A673 (cell line): ENCODE results near the gene SSPN. TPM values are rescaled to one million over a fixed set of nuclear protein-coding genes. Genes with fewer than 3 reads are reported as not detected.

Source experiments
- BruUV-seq: library from RNA; stranded (reverse); fragments of 400-500 nt; replicated peaks from 2 replicates; lab custom pipeline; 2021; lab: Mats Ljungman, UMichigan
- CTCF ChIA-PET: fragments of 300-600 bp; sonication (Branson Sonifier 250); formaldehyde crosslinking; loops from one replicate; lab custom pipeline; 2022; ENCODE audit warnings: antibody characterized with exemption; lab: Charles Lee
- POLR2A ChIA-PET: fragments of 300-600 bp; sonication (Branson Sonifier 250); formaldehyde crosslinking; loops from one replicate; lab custom pipeline; 2022; ENCODE audit warnings: antibody characterized with exemption; ENCODE audit not compliant: low non-redundant PET; lab: Charles Lee
- DNase-seq: peaks from one replicate; pipeline ENCODE4 v3.0.0-alpha.2; 2015; ENCODE audit warnings: low spot score
- H3K27ac ChIP-seq: fragments of 200-600 bp; sonication (generic); 2 replicates; pipeline ENCODE4 v1.5.1; 2016; ENCODE audit warnings: mixed run types, low read depth, mild to moderate bottlenecking, mixed read lengths, antibody characterized with exemption, low read length; ENCODE audit not compliant: poor library complexity, severe bottlenecking
- H3K27me3 ChIP-seq: fragments of 200-600 bp; sonication (generic); replicated peaks from 2 replicates; pipeline ENCODE4 v1.6.1; 2017; ENCODE audit warnings: mixed run types, low read depth, mild to moderate bottlenecking, mixed read lengths, antibody characterized with exemption, low read length; ENCODE audit not compliant: insufficient read depth, poor library complexity
- H3K36me3 ChIP-seq: fragments of 200-600 bp; sonication (generic); 2 replicates; pipeline ENCODE4 v1.6.1; 2016; ENCODE audit warnings: mixed run types, mild to moderate bottlenecking, mixed read lengths, antibody characterized with exemption, low read length; ENCODE audit not compliant: insufficient read depth, poor library complexity, severe bottlenecking
- H3K4me1 ChIP-seq: fragments of 200-600 bp; sonication (generic); 2 replicates; pipeline ENCODE4 v1.6.1; 2017; ENCODE audit warnings: mixed run types, mild to moderate bottlenecking, mixed read lengths, antibody characterized with exemption, low read length; ENCODE audit not compliant: insufficient read depth, poor library complexity, severe bottlenecking
- H3K4me3 ChIP-seq: fragments of 200-600 bp; sonication (generic); 2 replicates; pipeline ENCODE4 v1.5.1; 2016; ENCODE audit warnings: low read depth, mixed run types, mild to moderate bottlenecking, mixed read lengths, low read length; ENCODE audit not compliant: poor library complexity, severe bottlenecking
- H3K9me3 ChIP-seq: fragments of 200-600 bp; sonication (generic); 2 replicates; pipeline ENCODE4 v1.6.1; 2016; ENCODE audit warnings: mixed run types, low read depth, mild to moderate bottlenecking, mixed read lengths, antibody characterized with exemption, low read length; ENCODE audit not compliant: poor library complexity, severe bottlenecking
- CTCF ChIP-seq: fragments of 300-800, 200-600 bp; sonication (generic); conservative IDR thresholded peaks from 2 replicates; pipeline ENCODE4 v1.5.1; 2017; ENCODE audit warnings: low read depth, mild to moderate bottlenecking, antibody characterized with exemption, low read length, moderate library complexity, mixed read lengths
- EZH2 ChIP-seq: fragments of 200-600 bp; sonication (generic); IDR thresholded peaks from 2 replicates; pipeline ENCODE4 v1.6.1; 2017; ENCODE audit warnings: borderline replicate concordance, low read depth, mild to moderate bottlenecking, mixed read lengths, antibody characterized with exemption, low read length; ENCODE audit not compliant: poor library complexity, severe bottlenecking
- intact Hi-C: fragments of 100-400 bp; cut with micrococcal nuclease; formaldehyde crosslinking; loops from one replicate; pipeline ENCODE4 v1.10.0; 2022; ENCODE audit not compliant: unreplicated experiment
- total RNA-seq: library from RNA; stranded (reverse); gene quantifications from 2 replicates; pipeline ENCODE4 v1.2.3, GENCODE V29; 2021

Gene SSPN
- total RNA-seq, 1 experiment from 2014 or later: 9.8 TPM

- intact Hi-C loops: loop anchor here (10.0 kb wide), 1 partner anchor 153 kb away; the partner anchor contains the start of gene BHLHE41
- ChIA-PET CTCF (no interaction called here), POLR2A (no interaction called here)
- no TSS peak for BruUV-seq
- peaks cover 22% of the 10 kb centered on the region for H3K4me1 ChIP-seq
- TF ChIP-seq CTCF (no peak), EZH2 (no peak)
- no peak overlapping the region for H3K27ac ChIP-seq
- H3K36me3 ChIP-seq: no peaks in the 10 kb centered on the region
- H3K9me3 ChIP-seq: no peaks in the 10 kb centered on the region
- no peaks in the 10 kb centered on the region for H3K27me3 ChIP-seq
- no peak for DNase-seq
- no peak overlapping the region for H3K4me3 ChIP-seq
These were observed 82.3 kb downstream of the SSPN start for GRCh38 chr12:26277506-26278246.

DNA sequence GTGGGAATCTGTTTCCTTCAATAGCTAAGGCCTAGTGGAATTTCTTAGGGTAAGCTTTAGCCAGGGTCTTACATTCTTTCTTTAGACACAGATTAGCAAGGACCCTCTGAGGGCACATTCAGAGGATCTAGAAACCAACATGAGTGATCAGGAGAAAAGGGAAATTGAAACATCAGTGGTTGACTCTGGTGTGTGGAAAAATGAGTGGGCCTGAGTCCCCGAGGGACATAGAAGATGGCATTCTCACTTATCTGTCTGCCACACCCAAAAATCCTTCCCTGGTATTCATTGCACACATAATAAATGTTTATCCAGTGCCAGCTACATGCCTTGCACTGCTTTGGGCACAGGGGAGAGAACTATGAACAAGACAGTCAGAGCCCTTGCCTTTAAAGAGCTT lies 82.9 kb downstream of the SSPN start:
- CTCF ChIA-PET: no interaction called here

GRCh38 chr12:26278666-26279065 lies 83.3 kb downstream of the SSPN start:
- DNase-seq: no peak
- ChIA-PET POLR2A (no interaction called here), CTCF (no interaction called here)
- Histone ChIP-seq H3K27me3 (no peaks in the 10 kb centered on the region), H3K9me3 (no peaks in the 10 kb centered on the region), H3K27ac (no peak overlapping the region), H3K4me3 (no peak overlapping the region), H3K36me3 (no peaks in the 10 kb centered on the region), H3K4me1 (peaks cover 19% of the 10 kb centered on the region)
- TF ChIP-seq EZH2 (no peak), CTCF (no peak)
- intact Hi-C loops: loop anchor here (10.0 kb wide), 1 partner anchor 154 kb away; the partner anchor contains the start of gene BHLHE41
- BruUV-seq: no TSS peak

More for the DNA sequence above, 82.9 kb downstream of the SSPN start:
- DNase-seq: no peak
- POLR2A ChIA-PET: no interaction called here
- Histone ChIP-seq H3K36me3 (no peaks in the 10 kb centered on the region), H3K27me3 (no peaks in the 10 kb centered on the region), H3K27ac (no peak overlapping the region), H3K9me3 (no peaks in the 10 kb centered on the region), H3K4me1 (peaks cover 22% of the 10 kb centered on the region), H3K4me3 (no peak overlapping the region)
- intact Hi-C loops: loop anchor here (10.0 kb wide), 1 partner anchor 153 kb away; the partner anchor contains the start of gene BHLHE41
- no peak for TF ChIP-seq EZH2
- TF ChIP-seq CTCF: no peak
- BruUV-seq: no TSS peak
